SK-N-SH treated with all-trans-retinoic acid at 6 μM for 48 hours (cell line): ENCODE data around the gene GAGE10.

Source experiments
- ATAC-seq: fragments of 200-7000 bp; cut with Tn5 transposase; 3 replicates; pipeline ENCODE4 v1.9.1; 2020; ENCODE audit warnings: mild to moderate bottlenecking, moderate library complexity
- ARNTL ChIP-seq: fragments of 450-650 bp; formaldehyde crosslinking; IDR thresholded peaks from 2 replicates; pipeline ENCODE4 v1.5.0; 2020; ENCODE audit warnings: low read depth, mild to moderate bottlenecking, moderate library complexity, borderline replicate concordance
- BACH2 ChIP-seq: fragments of 250-450 bp; sonication (Bioruptor Pico); IDR thresholded peaks from 2 replicates; pipeline ENCODE4 v1.9.0; 2021; ENCODE audit warnings: mild to moderate bottlenecking, borderline replicate concordance
- CSDC2 ChIP-seq: fragments of 250-450 bp; sonication (Bioruptor Pico); IDR thresholded peaks from 2 replicates; pipeline ENCODE4 v1.5.0; 2020; ENCODE audit warnings: mild to moderate bottlenecking, moderate library complexity
- CSRNP3 ChIP-seq: fragments of 250-450 bp; sonication (Bioruptor Pico); IDR thresholded peaks from 2 replicates; pipeline ENCODE4 v1.5.1; 2021; ENCODE audit warnings: mild to moderate bottlenecking, moderate library complexity
- ESRRG ChIP-seq: fragments of 250-450 bp; sonication (Bioruptor Pico); IDR thresholded peaks from 2 replicates; pipeline ENCODE4 v1.6.1; 2021; ENCODE audit warnings: mild to moderate bottlenecking
- GLIS3 ChIP-seq: fragments of 250-450 bp; sonication (Bioruptor Pico); IDR thresholded peaks from 2 replicates; pipeline ENCODE4 v1.5.0; 2020; ENCODE audit warnings: mild to moderate bottlenecking, moderate library complexity
- ISL1 ChIP-seq: fragments of 250-450 bp; sonication (Bioruptor Pico); IDR thresholded peaks from 2 replicates; pipeline ENCODE4 v2.1.2; 2022; ENCODE audit warnings: mild to moderate bottlenecking, moderate library complexity
- OSR1 ChIP-seq: fragments of 250-450 bp; sonication (Bioruptor Pico); IDR thresholded peaks from 2 replicates; pipeline ENCODE4 v1.8.0; 2022; ENCODE audit warnings: moderate library complexity, mild to moderate bottlenecking, inconsistent platforms
- PATZ1 ChIP-seq: fragments of 250-450 bp; sonication (Bioruptor Pico); IDR thresholded peaks from 2 replicates; pipeline ENCODE4 v1.8.0; 2020; ENCODE audit warnings: mild to moderate bottlenecking, moderate library complexity, borderline replicate concordance
- POU6F1 ChIP-seq: fragments of 250-450 bp; sonication (Bioruptor Pico); IDR thresholded peaks from 2 replicates; pipeline ENCODE4 v1.8.0; 2021; ENCODE audit warnings: low read depth, mild to moderate bottlenecking, moderate library complexity, borderline replicate concordance
- PPARA ChIP-seq: fragments of 250-450 bp; sonication (Bioruptor Pico); IDR thresholded peaks from 2 replicates; pipeline ENCODE4 v1.5.0; 2020; ENCODE audit warnings: mild to moderate bottlenecking, borderline replicate concordance
- RARB ChIP-seq: fragments of 250-450 bp; sonication (Bioruptor Pico); IDR thresholded peaks from 2 replicates; pipeline ENCODE4 v1.8.0; 2021; ENCODE audit warnings: mild to moderate bottlenecking, moderate library complexity
- SNAI2 ChIP-seq: fragments of 250-450 bp; sonication (Bioruptor Pico); IDR thresholded peaks from 2 replicates; pipeline ENCODE4 v1.5.0; 2020; ENCODE audit warnings: mild to moderate bottlenecking, moderate library complexity
- TCF4 ChIP-seq: fragments of 250-450 bp; sonication (Bioruptor Pico); IDR thresholded peaks from 2 replicates; pipeline ENCODE4 v1.8.0; 2021; ENCODE audit warnings: mild to moderate bottlenecking, moderate library complexity, borderline replicate concordance
- TOX ChIP-seq: fragments of 250-450 bp; sonication (Bioruptor Pico); IDR thresholded peaks from 2 replicates; pipeline ENCODE4 v1.8.0; 2021; ENCODE audit warnings: mild to moderate bottlenecking, moderate library complexity, borderline replicate concordance
- ZC3H10 ChIP-seq: fragments of 250-450 bp; sonication (Bioruptor Pico); IDR thresholded peaks from 2 replicates; pipeline ENCODE4 v1.5.1; 2021; ENCODE audit warnings: mild to moderate bottlenecking, moderate library complexity
- ZFP3 ChIP-seq: fragments of 250-450 bp; sonication (Bioruptor Pico); IDR thresholded peaks from 2 replicates; pipeline ENCODE4 v1.5.0; 2020; ENCODE audit warnings: mild to moderate bottlenecking, moderate library complexity
- ZFP30 ChIP-seq: fragments of 450-650 bp; formaldehyde crosslinking; IDR thresholded peaks from 2 replicates; pipeline ENCODE4 v1.5.0; 2022; ENCODE audit warnings: mild to moderate bottlenecking, moderate library complexity
- ZNF565 ChIP-seq: fragments of 450-650 bp; formaldehyde crosslinking; conservative IDR thresholded peaks from 2 replicates; pipeline ENCODE4 v1.5.0; 2020; ENCODE audit warnings: low read depth, mild to moderate bottlenecking, moderate library complexity
- ZNF70 ChIP-seq: fragments of 450-650 bp; formaldehyde crosslinking; IDR thresholded peaks from 2 replicates; pipeline ENCODE4 v1.5.0; 2020; ENCODE audit warnings: mild to moderate bottlenecking, moderate library complexity
- ZNF8 ChIP-seq: fragments of 450-650 bp; formaldehyde crosslinking; IDR thresholded peaks from 2 replicates; pipeline ENCODE4 v1.5.0; 2020; ENCODE audit warnings: mild to moderate bottlenecking, moderate library complexity
- TF ChIP-seq, protein P1 (sequence below): fragments of 250-450 bp; sonication (Bioruptor Pico); IDR thresholded peaks from 2 replicates; pipeline ENCODE4 v1.5.1; 2020; ENCODE audit warnings: low read depth, mild to moderate bottlenecking, moderate library complexity
- TF ChIP-seq, protein P2 (sequence below): fragments of 250-450 bp; sonication (Bioruptor Pico); IDR thresholded peaks from 2 replicates; pipeline ENCODE4 v1.5.0; 2020; ENCODE audit warnings: mild to moderate bottlenecking, moderate library complexity

The GAGE10 gene, protein sequence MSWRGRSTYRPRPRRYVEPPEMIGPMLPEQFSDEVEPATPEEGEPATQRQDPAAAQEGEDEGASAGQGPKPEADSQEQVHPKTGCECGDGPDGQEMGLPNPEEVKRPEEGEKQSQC

DNA sequence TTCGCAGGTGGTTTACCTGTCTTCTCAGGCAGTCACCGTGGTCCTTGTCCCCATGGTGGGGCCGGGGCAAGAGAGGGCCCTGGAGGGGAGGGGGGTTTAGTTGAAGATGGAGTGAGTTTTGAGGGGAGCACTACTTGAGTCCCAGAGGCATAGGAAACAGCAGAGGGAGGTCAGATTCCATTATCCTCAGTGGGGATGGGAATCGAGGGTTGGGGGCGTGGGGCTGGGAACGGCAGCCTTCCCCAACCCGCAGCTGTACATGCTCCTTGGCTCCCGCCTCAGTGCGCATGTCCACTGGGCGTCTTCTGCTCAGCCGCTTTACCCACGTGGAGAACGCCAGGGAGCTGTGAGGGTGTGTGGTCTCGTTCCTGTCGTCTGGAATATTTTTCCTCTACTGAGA, at the start of gene GAGE10:
GAGE10 (plus strand) TSS at position 301 of the 400 bp plus-strand sequence. CDS start 1,214 bp downstream, outside the sequence.
- TF ChIP-seq TCF4 (CRISPR knock-in tag): no peak
- no peak for TF ChIP-seq RARB (CRISPR knock-in tag)
- ATAC-seq: no peak

DNA sequence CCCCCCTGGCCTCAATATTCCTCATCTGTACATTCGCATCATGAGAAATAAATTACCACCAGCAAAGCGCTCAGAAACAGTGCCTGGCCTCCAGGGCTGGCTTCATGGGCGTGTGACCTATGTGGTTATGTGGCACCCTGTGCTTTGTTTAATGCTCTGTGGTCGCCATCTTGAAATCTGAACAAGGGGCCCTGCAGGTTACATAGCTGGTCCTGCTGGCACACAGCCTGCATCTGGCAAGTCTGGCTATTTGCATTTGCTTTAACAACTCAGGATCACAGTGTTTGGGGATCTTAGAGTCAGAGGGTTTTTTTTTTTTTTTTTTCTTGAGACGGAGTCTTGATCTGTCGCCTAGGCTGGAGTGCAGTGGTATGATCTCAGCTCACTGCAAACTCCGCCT, 48.8 kb upstream of the GAGE10 start:
- TF ChIP-seq CSDC2 (no peak), POU6F1 (CRISPR knock-in tag) (no peak), ZNF8 (CRISPR knock-in tag) (no peak), TCF4 (CRISPR knock-in tag) (no peak), ZNF565 (CRISPR knock-in tag) (no peak), GLIS3 (CRISPR knock-in tag) (no peak), BACH2 (CRISPR knock-in tag) (no peak), CSRNP3 (no peak), ZFP3 (CRISPR knock-in tag) (no peak), ISL1 (CRISPR knock-in tag) (no peak), ESRRG (CRISPR knock-in tag) (no peak), OSR1 (CRISPR knock-in tag) (no peak), ZC3H10 (no peak), ARNTL (CRISPR knock-in tag) (no peak), ZFP30 (CRISPR knock-in tag) (no peak), TOX (CRISPR knock-in tag) (no peak), ZNF70 (CRISPR knock-in tag) (no peak)
- TF ChIP-seq, protein P1, sequence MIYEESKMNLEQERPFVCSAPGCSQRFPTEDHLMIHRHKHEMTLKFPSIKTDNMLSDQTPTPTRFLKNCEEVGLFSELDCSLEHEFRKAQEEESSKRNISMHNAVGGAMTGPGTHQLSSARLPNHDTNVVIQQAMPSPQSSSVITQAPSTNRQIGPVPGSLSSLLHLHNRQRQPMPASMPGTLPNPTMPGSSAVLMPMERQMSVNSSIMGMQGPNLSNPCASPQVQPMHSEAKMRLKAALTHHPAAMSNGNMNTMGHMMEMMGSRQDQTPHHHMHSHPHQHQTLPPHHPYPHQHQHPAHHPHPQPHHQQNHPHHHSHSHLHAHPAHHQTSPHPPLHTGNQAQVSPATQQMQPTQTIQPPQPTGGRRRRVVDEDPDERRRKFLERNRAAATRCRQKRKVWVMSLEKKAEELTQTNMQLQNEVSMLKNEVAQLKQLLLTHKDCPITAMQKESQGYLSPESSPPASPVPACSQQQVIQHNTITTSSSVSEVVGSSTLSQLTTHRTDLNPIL (CRISPR knock-in tag): no peak
- ATAC-seq: no peak

- TF ChIP-seq ARNTL (CRISPR knock-in tag): no peak
- no peak for TF ChIP-seq ZNF8 (CRISPR knock-in tag)
- no peak for TF ChIP-seq ESRRG (CRISPR knock-in tag)
- no peak for TF ChIP-seq RARB (CRISPR knock-in tag)
- TF ChIP-seq ZC3H10: no peak
- no peak for TF ChIP-seq OSR1 (CRISPR knock-in tag)
- TF ChIP-seq CSDC2: no peak
- TF ChIP-seq BACH2 (CRISPR knock-in tag): no peak
- no peak for TF ChIP-seq ZNF565 (CRISPR knock-in tag)
- no peak for TF ChIP-seq POU6F1 (CRISPR knock-in tag)
- no peak for TF ChIP-seq ZFP3 (CRISPR knock-in tag)
- TF ChIP-seq ZNF70 (CRISPR knock-in tag): no peak
- TF ChIP-seq, protein P2, sequence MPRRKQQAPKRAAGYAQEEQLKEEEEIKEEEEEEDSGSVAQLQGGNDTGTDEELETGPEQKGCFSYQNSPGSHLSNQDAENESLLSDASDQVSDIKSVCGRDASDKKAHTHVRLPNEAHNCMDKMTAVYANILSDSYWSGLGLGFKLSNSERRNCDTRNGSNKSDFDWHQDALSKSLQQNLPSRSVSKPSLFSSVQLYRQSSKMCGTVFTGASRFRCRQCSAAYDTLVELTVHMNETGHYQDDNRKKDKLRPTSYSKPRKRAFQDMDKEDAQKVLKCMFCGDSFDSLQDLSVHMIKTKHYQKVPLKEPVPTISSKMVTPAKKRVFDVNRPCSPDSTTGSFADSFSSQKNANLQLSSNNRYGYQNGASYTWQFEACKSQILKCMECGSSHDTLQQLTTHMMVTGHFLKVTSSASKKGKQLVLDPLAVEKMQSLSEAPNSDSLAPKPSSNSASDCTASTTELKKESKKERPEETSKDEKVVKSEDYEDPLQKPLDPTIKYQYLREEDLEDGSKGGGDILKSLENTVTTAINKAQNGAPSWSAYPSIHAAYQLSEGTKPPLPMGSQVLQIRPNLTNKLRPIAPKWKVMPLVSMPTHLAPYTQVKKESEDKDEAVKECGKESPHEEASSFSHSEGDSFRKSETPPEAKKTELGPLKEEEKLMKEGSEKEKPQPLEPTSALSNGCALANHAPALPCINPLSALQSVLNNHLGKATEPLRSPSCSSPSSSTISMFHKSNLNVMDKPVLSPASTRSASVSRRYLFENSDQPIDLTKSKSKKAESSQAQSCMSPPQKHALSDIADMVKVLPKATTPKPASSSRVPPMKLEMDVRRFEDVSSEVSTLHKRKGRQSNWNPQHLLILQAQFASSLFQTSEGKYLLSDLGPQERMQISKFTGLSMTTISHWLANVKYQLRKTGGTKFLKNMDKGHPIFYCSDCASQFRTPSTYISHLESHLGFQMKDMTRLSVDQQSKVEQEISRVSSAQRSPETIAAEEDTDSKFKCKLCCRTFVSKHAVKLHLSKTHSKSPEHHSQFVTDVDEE (CRISPR knock-in tag): no peak
- no peak for TF ChIP-seq SNAI2 (CRISPR knock-in tag)
- TF ChIP-seq PPARA (CRISPR knock-in tag): no peak
- no peak for TF ChIP-seq ZFP30 (CRISPR knock-in tag)
- TF ChIP-seq GLIS3 (CRISPR knock-in tag): no peak
- no peak for TF ChIP-seq PATZ1 (CRISPR knock-in tag)
- TF ChIP-seq, all 23 proteins: peak for 0
- ATAC-seq: no peak
These were observed 47.0 kb upstream of the GAGE10 start for GRCh38 chrX:49256268-49256995.
